ENCODE data around the gene JMJD8.

- TF ChIP-seq, protein P1, sequence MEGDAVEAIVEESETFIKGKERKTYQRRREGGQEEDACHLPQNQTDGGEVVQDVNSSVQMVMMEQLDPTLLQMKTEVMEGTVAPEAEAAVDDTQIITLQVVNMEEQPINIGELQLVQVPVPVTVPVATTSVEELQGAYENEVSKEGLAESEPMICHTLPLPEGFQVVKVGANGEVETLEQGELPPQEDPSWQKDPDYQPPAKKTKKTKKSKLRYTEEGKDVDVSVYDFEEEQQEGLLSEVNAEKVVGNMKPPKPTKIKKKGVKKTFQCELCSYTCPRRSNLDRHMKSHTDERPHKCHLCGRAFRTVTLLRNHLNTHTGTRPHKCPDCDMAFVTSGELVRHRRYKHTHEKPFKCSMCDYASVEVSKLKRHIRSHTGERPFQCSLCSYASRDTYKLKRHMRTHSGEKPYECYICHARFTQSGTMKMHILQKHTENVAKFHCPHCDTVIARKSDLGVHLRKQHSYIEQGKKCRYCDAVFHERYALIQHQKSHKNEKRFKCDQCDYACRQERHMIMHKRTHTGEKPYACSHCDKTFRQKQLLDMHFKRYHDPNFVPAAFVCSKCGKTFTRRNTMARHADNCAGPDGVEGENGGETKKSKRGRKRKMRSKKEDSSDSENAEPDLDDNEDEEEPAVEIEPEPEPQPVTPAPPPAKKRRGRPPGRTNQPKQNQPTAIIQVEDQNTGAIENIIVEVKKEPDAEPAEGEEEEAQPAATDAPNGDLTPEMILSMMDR (conservative IDR thresholded peaks at IDR 0.05; ENCODE audit: low read length) = no peak
- TF ChIP-seq EZH2phosphoT487 (IDR thresholded peaks at IDR 0.05; ENCODE audit: borderline replicate concordance, low read depth, low read length) = no peak
Measured at GRCh38 chr16:670485-671352, 13.4 kb downstream of the JMJD8 start.
